ENCODE results near the gene CLDN14.

Gene CLDN14

DNA sequence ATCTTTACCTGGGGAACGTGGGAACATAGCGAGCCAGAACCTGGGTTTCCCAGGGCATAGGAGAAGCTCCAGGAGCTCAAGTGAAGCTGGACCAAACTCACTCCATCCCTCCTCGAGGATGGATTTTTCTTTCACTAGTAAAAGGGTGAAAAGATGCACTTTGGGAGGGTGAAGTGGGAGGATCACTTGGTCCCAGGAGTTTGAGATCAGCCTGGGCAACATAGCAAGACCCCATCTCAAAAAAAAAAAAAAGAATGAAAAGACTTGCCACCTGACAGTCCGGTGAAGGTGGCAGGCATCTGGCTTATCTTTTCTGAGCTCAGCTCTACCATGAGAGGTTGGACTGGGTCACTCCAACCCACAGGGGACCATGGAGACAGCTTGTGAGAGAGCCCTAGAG lies 52.4 kb downstream of the CLDN14 start:
- no peaks in the 10 kb centered on the region for H3K9me2 ChIP-seq (replicated peaks; ENCODE audit: insufficient read depth, low read length)
- no peak overlapping the region for H3K4me2 ChIP-seq (ENCODE audit: low read depth, low read length)
- TF ChIP-seq EZH2 (optimal IDR thresholded peaks at IDR 0.05; ENCODE audit: low read depth, low read length) (no peak), EZH2phosphoT487 (IDR thresholded peaks at IDR 0.05; ENCODE audit: low read length) (no peak)
- TF ChIP-seq, protein P1, sequence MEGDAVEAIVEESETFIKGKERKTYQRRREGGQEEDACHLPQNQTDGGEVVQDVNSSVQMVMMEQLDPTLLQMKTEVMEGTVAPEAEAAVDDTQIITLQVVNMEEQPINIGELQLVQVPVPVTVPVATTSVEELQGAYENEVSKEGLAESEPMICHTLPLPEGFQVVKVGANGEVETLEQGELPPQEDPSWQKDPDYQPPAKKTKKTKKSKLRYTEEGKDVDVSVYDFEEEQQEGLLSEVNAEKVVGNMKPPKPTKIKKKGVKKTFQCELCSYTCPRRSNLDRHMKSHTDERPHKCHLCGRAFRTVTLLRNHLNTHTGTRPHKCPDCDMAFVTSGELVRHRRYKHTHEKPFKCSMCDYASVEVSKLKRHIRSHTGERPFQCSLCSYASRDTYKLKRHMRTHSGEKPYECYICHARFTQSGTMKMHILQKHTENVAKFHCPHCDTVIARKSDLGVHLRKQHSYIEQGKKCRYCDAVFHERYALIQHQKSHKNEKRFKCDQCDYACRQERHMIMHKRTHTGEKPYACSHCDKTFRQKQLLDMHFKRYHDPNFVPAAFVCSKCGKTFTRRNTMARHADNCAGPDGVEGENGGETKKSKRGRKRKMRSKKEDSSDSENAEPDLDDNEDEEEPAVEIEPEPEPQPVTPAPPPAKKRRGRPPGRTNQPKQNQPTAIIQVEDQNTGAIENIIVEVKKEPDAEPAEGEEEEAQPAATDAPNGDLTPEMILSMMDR (IDR thresholded peaks at IDR 0.05; ENCODE audit: low read length) = no peak

DNA sequence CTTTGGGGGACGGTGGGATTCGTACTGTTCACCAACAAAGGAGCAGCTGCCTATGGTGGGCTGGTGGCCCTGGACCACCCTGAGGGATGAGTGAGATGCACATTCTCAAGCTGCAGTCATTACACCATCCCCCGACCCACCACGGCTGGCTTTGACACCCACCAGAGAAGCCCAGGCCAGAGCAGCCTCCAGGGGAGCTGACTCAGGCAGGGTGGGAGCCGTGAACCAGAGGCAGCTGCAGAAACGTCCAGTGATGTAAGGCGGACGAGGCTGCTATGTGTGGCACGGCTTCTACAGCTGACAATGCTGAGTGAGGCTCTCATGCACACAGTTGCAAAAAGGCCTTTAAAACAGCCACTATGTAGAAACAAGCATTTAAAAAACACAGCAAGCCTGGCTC lies 54.6 kb downstream of the CLDN14 start:
- no peak overlapping the region for H3K9ac ChIP-seq (ENCODE audit: low read length)
- H3K4me3 ChIP-seq (ENCODE audit: low read length) = no peak overlapping the region
- no peak for DNase-seq
- no peaks in the 10 kb centered on the region for H3K9me2 ChIP-seq (replicated peaks; ENCODE audit: insufficient read depth, low read length)
- no peaks in the 10 kb centered on the region for H3K9me3 ChIP-seq (replicated peaks; ENCODE audit: insufficient read depth, low read length)
- H3K36me3 ChIP-seq (replicated peaks; ENCODE audit: insufficient read depth, low read length) = no peaks in the 10 kb centered on the region
- no peaks in the 10 kb centered on the region for H3K79me2 ChIP-seq (ENCODE audit: low read length)
- H3K4me1 ChIP-seq (ENCODE audit: low read length) = no peaks in the 10 kb centered on the region
- no peaks in the 10 kb centered on the region for H3F3A ChIP-seq (ENCODE audit: insufficient read depth, low read length)
- H3K4me2 ChIP-seq (ENCODE audit: low read depth, low read length) = no peak overlapping the region
- H3K27ac ChIP-seq (ENCODE audit: low read length) = no peak overlapping the region
- no peak overlapping the region for H2AFZ ChIP-seq (ENCODE audit: low read length)
- no peaks in the 10 kb centered on the region for H4K20me1 ChIP-seq (ENCODE audit: insufficient read depth, low read length)
- H3K27me3 ChIP-seq (replicated peaks; ENCODE audit: insufficient read depth, low read length) = no peaks in the 10 kb centered on the region
- TF ChIP-seq, protein P1 (IDR thresholded peaks at IDR 0.05; ENCODE audit: low read length) = no peak
- TF ChIP-seq EZH2phosphoT487 (IDR thresholded peaks at IDR 0.05; ENCODE audit: low read length) (no peak), EZH2 (optimal IDR thresholded peaks at IDR 0.05; ENCODE audit: low read depth, low read length) (no peak)

More for the DNA sequence above, 52.4 kb downstream of the CLDN14 start:
- H3K4me1 ChIP-seq (ENCODE audit: low read length) = no peaks in the 10 kb centered on the region
- no peaks in the 10 kb centered on the region for H3K27me3 ChIP-seq (replicated peaks; ENCODE audit: insufficient read depth, low read length)
- no peaks in the 10 kb centered on the region for H3K9me3 ChIP-seq (replicated peaks; ENCODE audit: insufficient read depth, low read length)
- no peaks in the 10 kb centered on the region for H3K36me3 ChIP-seq (replicated peaks; ENCODE audit: insufficient read depth, low read length)
- no peak for DNase-seq
- H3K4me3 ChIP-seq (ENCODE audit: low read length) = no peak overlapping the region
- H4K20me1 ChIP-seq (ENCODE audit: insufficient read depth, low read length) = no peaks in the 10 kb centered on the region
- no peaks in the 10 kb centered on the region for H3K79me2 ChIP-seq (ENCODE audit: low read length)
- no peaks in the 10 kb centered on the region for H3F3A ChIP-seq (ENCODE audit: insufficient read depth, low read length)
- no peak overlapping the region for H3K9ac ChIP-seq (ENCODE audit: low read length)
- no peak overlapping the region for H3K27ac ChIP-seq (ENCODE audit: low read length)
- no peak overlapping the region for H2AFZ ChIP-seq (ENCODE audit: low read length)

DNA sequence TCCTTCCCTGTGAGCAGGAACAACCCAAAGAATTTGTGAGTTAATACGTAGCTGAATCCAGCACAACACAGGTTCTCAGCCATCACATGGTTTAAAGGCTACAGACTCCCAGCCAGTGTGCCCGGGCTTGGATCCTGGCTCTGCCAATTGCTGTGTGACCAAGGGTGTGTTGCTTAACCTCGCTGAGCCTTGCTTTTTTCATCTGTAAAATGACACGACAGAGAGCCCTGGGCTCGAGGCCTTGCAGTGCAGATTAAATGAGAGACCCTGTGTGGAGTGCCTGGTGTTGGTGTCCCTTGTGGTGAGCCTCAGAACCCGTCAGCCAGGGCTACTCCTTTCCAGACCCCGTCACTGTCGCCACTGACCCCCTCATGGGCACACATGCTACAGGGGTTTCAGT lies 55.3 kb downstream of the CLDN14 start:
- H3K9me3 ChIP-seq (replicated peaks; ENCODE audit: insufficient read depth, low read length) = no peaks in the 10 kb centered on the region
- no peaks in the 10 kb centered on the region for H3K9me2 ChIP-seq (replicated peaks; ENCODE audit: insufficient read depth, low read length)
- H2AFZ ChIP-seq (ENCODE audit: low read length) = no peak overlapping the region
- no peak overlapping the region for H3K4me3 ChIP-seq (ENCODE audit: low read length)
- DNase-seq = no peak
- TF ChIP-seq, protein P1 (IDR thresholded peaks at IDR 0.05; ENCODE audit: low read length) = no peak
- TF ChIP-seq EZH2phosphoT487 (IDR thresholded peaks at IDR 0.05; ENCODE audit: low read length) (no peak), EZH2 (optimal IDR thresholded peaks at IDR 0.05; ENCODE audit: low read depth, low read length) (no peak)
- H3K4me2 ChIP-seq (ENCODE audit: low read depth, low read length) = no peak overlapping the region
- H3K4me1 ChIP-seq (ENCODE audit: low read length) = no peaks in the 10 kb centered on the region
- no peaks in the 10 kb centered on the region for H4K20me1 ChIP-seq (ENCODE audit: insufficient read depth, low read length)
- no peak overlapping the region for H3K9ac ChIP-seq (ENCODE audit: low read length)
- H3K79me2 ChIP-seq (ENCODE audit: low read length) = no peaks in the 10 kb centered on the region
- H3K36me3 ChIP-seq (replicated peaks; ENCODE audit: insufficient read depth, low read length) = no peaks in the 10 kb centered on the region
- H3K27ac ChIP-seq (ENCODE audit: low read length) = no peak overlapping the region
- no peaks in the 10 kb centered on the region for H3K27me3 ChIP-seq (replicated peaks; ENCODE audit: insufficient read depth, low read length)
- H3F3A ChIP-seq (ENCODE audit: insufficient read depth, low read length) = no peaks in the 10 kb centered on the region
